HUES6 (cell line): ENCODE results near the gene CCDC24.

ENCODE experiments used
- H3K27ac ChIP-seq: 2 replicates; pipeline ENCODE4 v1.7.0; 2013; ENCODE audit warnings: low read depth, mild to moderate bottlenecking, low read length, inconsistent platforms
- H3K27me3 ChIP-seq: 2 replicates; pipeline ENCODE4 v1.6.1; 2013; ENCODE audit warnings: low read length; ENCODE audit not compliant: control insufficient read depth, insufficient read depth
- H3K36me3 ChIP-seq: 2 replicates; pipeline ENCODE4 v1.6.1; 2013; ENCODE audit warnings: low read length; ENCODE audit not compliant: control insufficient read depth, insufficient read depth
- H3K4me1 ChIP-seq: 2 replicates; pipeline ENCODE4 v1.6.1; 2013; ENCODE audit warnings: low read length; ENCODE audit not compliant: control insufficient read depth, insufficient read depth
- H3K4me3 ChIP-seq: 2 replicates; pipeline ENCODE4 v1.5.1; 2013; ENCODE audit warnings: low read depth, low read length
- H3K9ac ChIP-seq: one replicate; pipeline ENCODE4 v1.6.1; 2013; ENCODE audit warnings: mild to moderate bottlenecking, low read length
- H3K9me3 ChIP-seq: 2 replicates; pipeline ENCODE4 v1.6.1; 2013; ENCODE audit warnings: low read depth, low read length; ENCODE audit not compliant: control insufficient read depth, insufficient read depth

Gene CCDC24

DNA sequence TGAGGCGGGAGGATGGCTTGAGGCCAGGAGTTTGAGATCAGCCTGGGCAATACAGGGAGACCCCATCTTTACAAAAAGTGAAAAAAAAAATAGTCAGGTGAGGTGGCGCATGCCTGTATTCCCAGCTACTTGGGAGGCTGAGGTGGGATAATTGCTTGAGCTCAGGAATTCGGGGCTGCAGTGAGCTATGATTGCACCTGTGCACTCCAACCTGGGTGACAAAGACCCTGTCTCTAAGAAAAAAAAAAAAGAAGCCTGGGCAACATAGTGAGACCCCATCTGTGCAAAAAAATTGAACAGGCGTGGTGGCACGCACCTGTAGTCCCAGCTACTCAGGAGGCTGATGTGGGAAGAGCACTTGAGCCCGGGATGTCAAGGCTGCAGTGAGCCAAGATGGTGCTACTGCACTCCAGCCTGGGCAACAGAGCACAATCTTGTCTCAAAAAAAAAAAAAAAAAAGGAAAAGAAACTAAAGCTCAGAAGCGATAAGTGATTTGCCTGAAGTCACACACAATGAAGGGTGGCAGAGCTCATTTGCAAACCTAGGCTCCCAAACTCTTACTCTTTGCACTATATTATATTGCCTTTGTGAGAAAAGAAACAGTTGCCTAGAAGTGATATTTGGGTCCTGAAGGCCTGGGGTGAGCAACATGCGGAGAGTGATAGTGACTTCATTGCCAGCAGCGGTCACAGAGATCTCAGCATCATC lies 2.0 kb downstream of the CCDC24 start:
- Histone ChIP-seq H3K4me1 (peaks cover 27% of the 10 kb centered on the region), H3K27me3 (no peaks in the 10 kb centered on the region), H3K9me3 (no peaks in the 10 kb centered on the region), H3K9ac (no peak overlapping the region), H3K36me3 (no peaks in the 10 kb centered on the region), H3K27ac (no peak overlapping the region), H3K4me3 (no peak overlapping the region)

DNA sequence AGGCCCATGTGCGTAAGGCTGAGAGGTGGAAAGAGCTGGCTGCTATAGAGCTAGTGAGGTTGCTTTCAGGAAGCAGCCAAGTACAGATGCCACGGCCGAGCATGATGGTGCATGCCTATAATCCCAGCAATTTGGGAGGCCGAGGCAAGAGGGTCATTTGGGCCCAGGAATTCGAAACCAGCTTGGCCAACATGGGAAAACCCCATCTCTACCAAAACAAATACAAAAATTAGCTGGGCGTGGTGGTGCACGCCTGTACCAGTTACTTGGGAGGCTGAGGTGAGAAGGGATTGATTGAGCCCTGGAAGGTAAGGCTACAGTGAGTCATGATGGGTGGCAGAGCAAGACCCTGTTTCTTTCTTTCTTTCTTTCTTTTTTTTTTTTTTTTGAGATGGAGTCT lies 2.7 kb downstream of the CCDC24 start:
- no peak overlapping the region for H3K9ac ChIP-seq

DNA sequence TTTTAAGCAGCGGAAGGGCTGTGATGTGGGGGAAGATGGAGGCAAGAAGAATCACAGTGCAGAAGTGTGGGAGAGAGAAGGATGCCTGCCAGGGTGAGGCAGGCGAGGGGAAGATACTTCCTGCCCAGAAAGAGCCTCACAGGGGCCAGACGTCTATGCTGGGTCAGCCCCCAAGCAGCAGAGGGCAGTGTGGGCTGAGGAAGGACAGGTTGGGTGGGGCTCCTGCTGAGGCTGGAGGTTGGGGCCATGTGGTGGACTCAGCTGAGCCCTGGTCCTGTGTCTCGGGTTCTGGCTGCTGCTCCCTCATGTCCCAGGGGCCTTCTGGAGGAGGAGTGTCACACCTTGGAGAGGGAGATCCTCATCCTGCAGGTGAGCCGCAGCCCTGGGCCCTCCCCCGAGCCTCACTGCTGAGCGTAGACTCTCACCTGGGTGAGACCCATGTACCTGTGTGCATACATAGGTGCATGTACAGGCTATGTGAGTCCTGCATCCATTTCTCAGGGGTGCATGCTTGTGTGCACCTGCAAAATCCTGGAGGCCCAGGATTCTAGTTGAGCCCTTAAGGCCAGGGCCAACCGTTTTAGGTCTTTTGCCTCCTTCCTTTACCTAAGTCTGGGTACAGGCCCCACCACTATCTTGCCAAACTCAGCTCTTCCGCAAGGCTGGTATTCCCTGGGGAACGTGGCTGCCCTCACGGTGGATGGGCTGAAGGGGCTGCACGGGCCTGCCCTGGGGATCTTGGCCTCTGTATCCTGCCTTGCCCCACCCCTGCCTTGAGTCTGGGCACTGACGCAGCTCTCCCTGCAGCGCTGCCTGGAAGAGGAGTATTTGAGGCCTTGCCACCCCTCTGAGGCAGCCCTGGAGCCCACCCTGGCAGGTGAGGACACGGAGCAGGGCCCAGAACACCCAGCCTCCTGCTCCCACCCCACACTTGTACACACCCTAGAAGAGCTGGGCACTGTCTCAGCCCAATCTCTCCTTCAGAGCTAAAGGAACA lies 3.7 kb downstream of the CCDC24 start:
- no peak overlapping the region for H3K4me3 ChIP-seq
- peaks cover 7% of the 10 kb centered on the region; the same call in 1 of the 2 replicates for H3K36me3 ChIP-seq
- no peaks in the 10 kb centered on the region for H3K27me3 ChIP-seq
- H3K27ac ChIP-seq: no peak overlapping the region
- no peak overlapping the region for H3K9ac ChIP-seq
- no peaks in the 10 kb centered on the region for H3K9me3 ChIP-seq
- peaks cover 27% of the 10 kb centered on the region for H3K4me1 ChIP-seq

More for the DNA sequence above, 2.7 kb downstream of the CCDC24 start:
- Histone ChIP-seq H3K4me1 (peaks cover 27% of the 10 kb centered on the region), H3K36me3 (no peaks in the 10 kb centered on the region), H3K4me3 (no peak overlapping the region), H3K27ac (no peak overlapping the region), H3K27me3 (no peaks in the 10 kb centered on the region), H3K9me3 (no peaks in the 10 kb centered on the region)

DNA sequence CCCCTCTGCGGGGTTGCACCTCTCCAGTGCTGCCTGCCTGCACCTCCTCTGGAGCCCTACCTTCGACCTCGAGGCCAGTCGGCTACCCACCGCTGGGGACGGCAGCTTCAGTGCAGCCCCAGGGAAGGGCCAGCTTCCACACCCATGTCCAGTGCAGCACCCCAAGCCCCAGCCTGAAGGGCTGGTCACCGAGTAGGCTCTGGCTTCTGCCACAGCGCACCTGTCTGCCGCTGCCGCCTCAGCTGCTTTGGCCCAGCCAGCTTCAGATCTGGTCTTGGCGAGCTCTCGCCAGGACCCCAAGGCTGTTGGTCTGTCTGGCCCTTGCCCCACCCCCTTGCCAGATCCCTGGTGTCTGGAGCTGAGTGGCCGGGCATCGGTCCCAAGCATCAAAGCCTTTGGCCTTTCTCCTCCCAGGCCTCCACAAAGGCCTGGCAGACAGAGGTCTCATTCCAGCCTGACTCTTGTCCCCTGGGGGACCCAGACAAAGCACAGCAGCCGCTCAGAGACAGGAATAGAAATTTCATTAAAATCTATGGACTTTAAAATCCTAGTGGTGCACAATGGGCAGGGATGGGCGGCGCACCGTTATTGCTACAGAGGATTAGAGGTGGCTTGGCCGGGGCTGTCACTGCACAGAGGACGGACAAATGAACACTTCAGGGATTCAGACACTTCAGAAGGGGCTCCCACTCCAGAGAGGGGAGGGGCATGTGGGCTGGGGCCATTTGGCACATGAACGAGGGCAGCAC lies 4.8 kb downstream of the CCDC24 start:
- Histone ChIP-seq H3K4me3 (no peak overlapping the region), H3K9me3 (no peaks in the 10 kb centered on the region), H3K27me3 (no peaks in the 10 kb centered on the region), H3K4me1 (peaks cover 20% of the 10 kb centered on the region), H3K36me3 (peaks cover 13% of the 10 kb centered on the region; the same call in 1 of the 2 replicates), H3K9ac (no peak overlapping the region), H3K27ac (no peak overlapping the region)

DNA sequence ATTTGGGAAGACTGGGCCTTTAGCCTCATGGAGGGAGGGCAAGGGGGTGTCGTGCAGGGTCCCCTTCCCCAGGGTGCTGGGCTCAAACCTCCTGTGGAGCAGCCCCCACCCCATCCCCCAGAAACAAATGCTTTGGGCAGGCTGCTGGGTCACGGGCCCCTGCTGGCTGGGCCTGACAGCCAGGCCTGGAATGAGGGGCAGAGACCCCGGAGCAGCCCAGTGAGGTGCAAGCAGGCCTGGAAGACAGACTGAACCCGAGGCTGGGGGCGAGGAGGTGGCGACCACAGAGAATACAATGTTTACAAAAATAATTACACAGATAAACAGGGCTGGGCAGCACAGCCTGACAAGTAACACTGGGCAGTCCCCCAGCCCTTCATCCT lies 5.3 kb downstream of the CCDC24 start:
- Histone ChIP-seq H3K36me3 (peaks cover 19% of the 10 kb centered on the region; the same call in 1 of the 2 replicates), H3K9me3 (no peaks in the 10 kb centered on the region), H3K4me3 (no peak overlapping the region), H3K9ac (no peak overlapping the region), H3K27me3 (no peaks in the 10 kb centered on the region), H3K4me1 (peaks cover 19% of the 10 kb centered on the region), H3K27ac (no peak overlapping the region)

DNA sequence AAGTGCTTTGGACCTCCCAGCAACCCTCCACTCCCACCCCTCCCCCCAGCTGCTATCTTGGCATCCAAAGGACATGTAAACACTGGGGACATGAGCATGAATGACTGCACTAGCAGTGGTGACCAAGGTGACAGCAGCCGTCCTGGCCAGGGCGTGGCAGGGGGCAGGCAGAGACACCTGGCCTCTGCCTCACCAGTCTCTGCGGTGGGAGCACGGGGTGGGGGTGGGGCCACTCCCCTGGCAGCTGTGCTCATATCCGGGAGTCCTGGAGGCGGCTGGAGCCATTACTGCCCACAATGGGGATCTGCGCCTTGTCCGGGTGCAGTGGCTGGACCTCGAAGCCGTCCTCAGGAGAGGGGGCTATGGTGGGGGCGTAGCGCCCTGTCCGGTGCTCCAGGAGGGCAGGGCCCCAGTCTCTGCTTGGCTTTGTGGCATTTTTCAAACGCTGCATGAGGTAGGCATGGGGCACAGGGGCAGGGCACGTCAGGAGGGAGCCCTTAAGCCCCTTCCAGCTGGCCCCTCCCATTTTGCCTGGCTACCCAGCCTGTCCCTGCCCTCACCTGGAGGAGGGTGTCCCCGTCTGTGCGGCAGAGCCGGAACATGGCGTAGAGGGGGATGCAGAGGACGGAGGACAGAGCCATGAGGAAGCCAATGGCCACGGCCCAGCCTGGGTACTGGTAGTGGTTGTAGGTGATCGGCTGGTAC lies 6.0 kb downstream of the CCDC24 start:
- Histone ChIP-seq H3K27me3 (no peaks in the 10 kb centered on the region), H3K27ac (no peak overlapping the region), H3K4me1 (peaks cover 18% of the 10 kb centered on the region), H3K4me3 (no peak overlapping the region), H3K9ac (no peak overlapping the region), H3K36me3 (peaks cover 22% of the 10 kb centered on the region; the same call in 1 of the 2 replicates), H3K9me3 (no peaks in the 10 kb centered on the region)

DNA sequence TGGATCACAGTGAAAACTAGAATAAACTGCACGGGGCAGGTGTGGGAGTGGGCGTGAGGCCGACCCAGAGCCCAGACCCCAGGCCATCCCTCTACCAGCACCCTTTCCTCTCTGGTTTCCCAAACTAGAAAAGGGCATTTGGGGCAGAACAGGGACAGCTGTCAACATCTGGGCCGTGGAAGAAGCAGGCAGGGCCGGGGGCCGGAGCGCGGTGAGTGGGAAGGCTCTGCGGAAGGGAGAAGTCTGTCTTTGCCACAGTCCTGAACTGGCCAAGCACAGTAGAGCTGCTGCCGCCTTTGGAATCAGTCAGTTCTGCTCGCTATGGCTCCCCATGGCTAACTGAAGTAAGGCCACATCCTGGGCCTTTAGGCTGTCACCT lies 6.6 kb downstream of the CCDC24 start:
- H3K27me3 ChIP-seq: no peaks in the 10 kb centered on the region
- peaks cover 13% of the 10 kb centered on the region; the same call in 1 of the 2 replicates for H3K4me1 ChIP-seq
- H3K4me3 ChIP-seq: no peak overlapping the region
- no peak overlapping the region for H3K27ac ChIP-seq
- H3K9ac ChIP-seq: no peak overlapping the region
- no peaks in the 10 kb centered on the region for H3K9me3 ChIP-seq
- peaks cover 22% of the 10 kb centered on the region; the same call in 1 of the 2 replicates for H3K36me3 ChIP-seq

DNA sequence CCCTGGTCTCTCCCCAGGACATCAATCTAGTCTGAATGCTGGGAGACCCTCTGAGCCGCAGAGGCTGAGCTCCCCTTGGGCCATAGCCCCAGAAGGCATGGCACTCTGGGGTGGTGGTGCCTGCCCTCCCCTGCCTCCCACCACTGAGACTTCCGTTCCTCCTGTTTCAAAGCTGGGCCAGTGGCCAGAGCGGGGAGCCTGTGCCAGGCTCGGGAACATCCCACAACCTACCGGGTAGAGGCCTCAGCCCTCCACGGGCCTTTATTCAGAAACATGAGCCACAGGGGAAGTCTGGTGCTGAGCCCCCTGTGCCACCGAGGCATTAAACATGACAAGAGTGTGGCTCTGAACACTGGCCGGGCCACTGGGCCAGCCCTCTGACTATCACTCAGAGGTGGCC lies 8.1 kb downstream of the CCDC24 start:
- Histone ChIP-seq H3K27me3 (no peaks in the 10 kb centered on the region), H3K36me3 (peaks cover 22% of the 10 kb centered on the region; the same call in 1 of the 2 replicates), H3K27ac (no peak overlapping the region), H3K4me1 (peaks cover 13% of the 10 kb centered on the region; the same call in 1 of the 2 replicates), H3K9ac (no peak overlapping the region), H3K9me3 (no peaks in the 10 kb centered on the region), H3K4me3 (no peak overlapping the region)

DNA sequence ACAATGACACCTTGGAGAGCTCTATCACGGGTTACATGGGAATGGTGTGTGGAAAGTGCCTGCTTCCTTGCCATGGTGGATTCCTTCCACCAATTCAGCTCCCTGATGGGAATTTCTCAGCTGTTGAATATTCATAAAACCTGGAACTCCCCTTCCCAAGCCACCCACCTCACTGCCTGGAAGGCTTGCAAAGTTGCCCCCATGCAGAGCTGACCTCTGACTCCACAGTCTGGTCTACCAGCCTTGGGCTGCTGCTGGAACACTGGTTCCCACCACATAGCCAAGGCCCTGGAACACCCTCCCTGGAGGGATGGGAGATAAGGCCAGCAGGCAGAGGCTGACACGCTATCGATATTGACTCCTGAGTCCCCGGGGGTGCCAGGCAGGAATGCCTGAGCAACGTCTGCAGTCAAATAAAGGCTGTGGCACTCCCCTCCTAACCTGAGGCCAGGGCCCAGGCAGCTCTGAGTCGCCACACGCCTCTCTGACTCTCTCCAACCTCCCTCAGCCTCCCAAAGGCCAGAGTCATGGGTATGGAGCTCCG lies 8.8 kb downstream of the CCDC24 start:
- H3K36me3 ChIP-seq: peaks cover 22% of the 10 kb centered on the region; the same call in 1 of the 2 replicates

DNA sequence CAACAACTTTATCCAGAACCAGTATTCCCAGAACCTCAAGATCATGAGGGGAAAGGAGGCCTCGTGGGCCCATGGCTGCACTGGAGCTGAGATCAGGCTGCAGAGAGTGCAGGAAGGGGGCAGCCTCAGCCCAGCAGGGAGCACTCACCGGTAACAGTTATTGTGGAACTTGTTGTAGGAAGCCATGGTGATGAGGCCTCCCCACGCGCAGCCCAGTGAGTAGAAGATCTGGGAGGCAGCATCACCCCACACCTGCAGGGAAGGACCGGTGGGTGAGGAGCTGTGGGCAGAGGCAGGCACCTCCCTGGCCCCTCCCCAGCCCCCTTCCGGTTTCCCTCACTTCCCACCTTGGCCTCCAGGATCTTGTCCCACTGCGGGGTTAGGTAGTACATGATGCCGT lies 10.8 kb downstream of the CCDC24 start:
- Histone ChIP-seq H3K9me3 (no peaks in the 10 kb centered on the region), H3K27ac (no peak overlapping the region)

More for the DNA sequence above, 8.8 kb downstream of the CCDC24 start:
- Histone ChIP-seq H3K9ac (no peak overlapping the region), H3K4me3 (no peak overlapping the region), H3K4me1 (peaks cover 7% of the 10 kb centered on the region; the same call in 1 of the 2 replicates), H3K27me3 (no peaks in the 10 kb centered on the region), H3K9me3 (no peaks in the 10 kb centered on the region), H3K27ac (no peak overlapping the region)

More for the DNA sequence above, 10.8 kb downstream of the CCDC24 start:
- H3K27me3 ChIP-seq: no peaks in the 10 kb centered on the region
- H3K4me3 ChIP-seq: no peak overlapping the region
- H3K36me3 ChIP-seq: peaks cover 22% of the 10 kb centered on the region; the same call in 1 of the 2 replicates
- H3K4me1 ChIP-seq: peaks cover 5% of the 10 kb centered on the region; the same call in 1 of the 2 replicates
- H3K9ac ChIP-seq: no peak overlapping the region
